DND-41 (cell line): ENCODE data around the gene CIC.

Experiments used
- ATAC-seq: fragments of 200-7000 bp; cut with Tn5 transposase; 3 replicates; pipeline ENCODE4 v1.9.1; 2021; ENCODE audit warnings: low read depth; ENCODE audit not compliant: insufficient read depth
- DNase-seq: peaks from one replicate; pipeline ENCODE4 v3.0.0-alpha.2; 2020
- H2AFZ ChIP-seq: 2 replicates; pipeline ENCODE4 v1.6.0; 2012; ENCODE audit warnings: low read depth, low read length
- H3K27ac ChIP-seq: 2 replicates; pipeline ENCODE4 v1.5.1; 2012; ENCODE audit warnings: low read length, inconsistent platforms
- H3K27me3 ChIP-seq: fragments of 200-600 bp; sonication (generic); 2 replicates; pipeline ENCODE4 v1.6.0; 2012; ENCODE audit warnings: low read length, mild to moderate bottlenecking, inconsistent platforms; ENCODE audit not compliant: insufficient read depth, poor library complexity
- H3K36me3 ChIP-seq: 2 replicates; pipeline ENCODE4 v1.5.1; 2012; ENCODE audit warnings: low read length, inconsistent platforms; ENCODE audit not compliant: insufficient read depth
- H3K4me1 ChIP-seq: 2 replicates; pipeline ENCODE4 v1.5.1; 2012; ENCODE audit warnings: mild to moderate bottlenecking, low read length; ENCODE audit not compliant: insufficient read depth
- H3K4me2 ChIP-seq: 2 replicates; pipeline ENCODE4 v1.6.0; 2012; ENCODE audit warnings: mild to moderate bottlenecking, moderate library complexity, low read length, inconsistent platforms; ENCODE audit not compliant: insufficient read depth
- H3K4me3 ChIP-seq, 2 experiments: fragments of 200-600 bp in 1 of 2; shearing (Covaris generic) in 1 of 2; 2 replicates each; pipeline ENCODE4 v1.5.1; 2012 to 2016; ENCODE audit warnings: inconsistent platforms in 2 of 2, low read length in 2 of 2, mild to moderate bottlenecking in 2 of 2, low read depth in 1 of 2, moderate library complexity in 1 of 2
- H3K79me2 ChIP-seq: 2 replicates; pipeline ENCODE4 v1.6.0; 2012; ENCODE audit warnings: low read length, inconsistent platforms; ENCODE audit not compliant: insufficient read depth
- H3K9ac ChIP-seq: 2 replicates; pipeline ENCODE4 v1.6.0; 2012; ENCODE audit warnings: low read depth, mild to moderate bottlenecking, inconsistent platforms, low read length, moderate library complexity
- H3K9me3 ChIP-seq: 2 replicates; pipeline ENCODE4 v1.5.1; 2012; ENCODE audit warnings: low read length, moderate library complexity, mild to moderate bottlenecking, inconsistent platforms; ENCODE audit not compliant: insufficient read depth, severe bottlenecking
- H4K20me1 ChIP-seq: 2 replicates; pipeline ENCODE4 v1.6.0; 2012; ENCODE audit warnings: low read length; ENCODE audit not compliant: insufficient read depth
- CTCF ChIP-seq: IDR thresholded peaks from 2 replicates; pipeline ENCODE4 v1.5.1; 2012; ENCODE audit warnings: borderline replicate concordance, low read length, moderate library complexity, mild to moderate bottlenecking; ENCODE audit not compliant: poor library complexity, severe bottlenecking; ENCODE audit errors: extremely low read depth
- EZH2 ChIP-seq: IDR thresholded peaks from 3 replicates; pipeline ENCODE4 v1.6.1; 2012; ENCODE audit warnings: borderline replicate concordance, low read depth, mild to moderate bottlenecking, moderate library complexity, low read length, inconsistent platforms; ENCODE audit not compliant: severe bottlenecking

The CIC gene

DNA sequence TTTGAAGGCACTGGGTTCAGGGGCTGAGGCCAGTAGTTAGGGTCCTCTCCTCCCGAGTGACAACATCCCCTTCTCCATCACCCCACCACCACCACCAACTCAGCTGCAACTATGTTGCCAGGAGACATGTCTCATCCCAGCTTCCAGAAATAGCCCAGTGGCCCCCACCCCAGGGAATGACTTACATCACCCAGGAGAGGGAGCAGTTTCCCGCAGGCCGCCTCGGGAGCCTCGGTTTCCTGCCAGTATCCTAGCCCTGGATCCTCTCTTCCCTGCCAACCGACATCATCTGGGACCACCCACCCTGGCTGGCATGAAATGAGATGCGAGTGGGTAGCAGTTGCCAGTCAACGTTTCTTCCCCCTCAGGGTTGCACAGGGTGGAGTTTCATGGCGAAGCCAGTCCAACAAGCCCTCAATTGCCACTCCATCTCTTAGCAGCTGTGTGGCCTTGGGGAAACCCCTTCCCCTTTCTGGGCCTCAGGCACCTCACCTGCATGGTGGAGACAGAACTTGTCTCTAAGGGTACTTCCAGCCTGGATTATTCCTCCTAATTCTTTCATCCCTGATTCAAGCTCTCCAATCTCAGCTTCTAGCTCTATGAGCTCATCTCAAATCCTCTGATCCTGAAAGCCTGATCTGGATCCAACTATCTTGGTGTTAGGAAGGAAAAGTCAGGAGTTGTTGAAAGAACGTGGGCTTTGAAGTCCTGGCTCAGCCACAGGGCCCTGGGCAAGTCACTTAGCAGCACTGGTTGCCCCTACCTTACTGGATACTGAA is 22.7 kb upstream of the CIC start:
- H3K36me3 ChIP-seq: peaks cover 28% of the 10 kb centered on the region
- peaks cover 35% of the 10 kb centered on the region for H3K79me2 ChIP-seq
- H2AFZ ChIP-seq: no peak overlapping the region
- H3K9ac ChIP-seq: no peak overlapping the region
- no peak for DNase-seq
- no peaks in the 10 kb centered on the region for H3K9me3 ChIP-seq
- peaks cover 20% of the 10 kb centered on the region for H3K4me1 ChIP-seq
- no peak for ATAC-seq
- no peak overlapping the region for H3K27ac ChIP-seq
- no peaks in the 10 kb centered on the region for H3K27me3 ChIP-seq
- H3K4me3 ChIP-seq: no peak overlapping the region
- TF ChIP-seq EZH2 (no peak), CTCF (peak; percentile 21)
- no peak overlapping the region for H3K4me2 ChIP-seq
- H4K20me1 ChIP-seq: peaks cover 20% of the 10 kb centered on the region

DNA sequence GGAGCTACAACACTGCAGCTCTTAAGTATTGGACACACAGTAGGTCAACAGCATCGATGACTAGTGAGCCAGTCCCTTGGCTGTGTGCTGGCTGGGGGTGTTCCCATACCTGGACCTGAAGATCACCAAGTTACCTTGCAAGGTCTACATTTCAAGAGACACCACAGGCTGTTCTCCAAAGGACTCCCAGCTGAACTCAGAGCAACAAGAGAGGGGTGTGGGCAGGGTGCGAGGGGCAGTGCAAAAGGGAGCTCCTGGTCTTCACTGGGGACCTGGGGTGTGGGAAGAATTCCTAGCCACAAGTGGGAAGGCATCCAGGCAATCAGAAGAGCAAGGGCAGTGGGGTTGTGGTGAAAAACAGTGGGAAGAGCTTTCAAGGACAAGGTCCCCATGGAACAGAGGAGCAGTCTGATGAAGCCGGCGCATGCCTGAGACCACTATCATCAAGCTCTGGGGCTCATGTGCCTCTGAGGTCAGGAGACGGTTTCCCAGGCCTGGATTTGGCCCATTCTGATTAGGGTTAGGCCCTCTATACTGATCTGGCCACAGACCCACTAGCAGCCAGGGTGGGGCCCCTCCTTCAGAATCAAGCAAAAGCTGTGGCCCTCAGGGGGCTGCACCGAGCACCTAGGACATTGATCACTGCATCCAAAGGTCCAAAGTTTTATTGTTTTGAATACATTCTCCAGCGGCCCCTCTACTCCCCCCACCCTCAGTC is 22.0 kb upstream of the CIC start:
- Histone ChIP-seq H3K4me1 (peaks cover 23% of the 10 kb centered on the region), H4K20me1 (peaks cover 23% of the 10 kb centered on the region), H3K27ac (no peak overlapping the region)

DNA sequence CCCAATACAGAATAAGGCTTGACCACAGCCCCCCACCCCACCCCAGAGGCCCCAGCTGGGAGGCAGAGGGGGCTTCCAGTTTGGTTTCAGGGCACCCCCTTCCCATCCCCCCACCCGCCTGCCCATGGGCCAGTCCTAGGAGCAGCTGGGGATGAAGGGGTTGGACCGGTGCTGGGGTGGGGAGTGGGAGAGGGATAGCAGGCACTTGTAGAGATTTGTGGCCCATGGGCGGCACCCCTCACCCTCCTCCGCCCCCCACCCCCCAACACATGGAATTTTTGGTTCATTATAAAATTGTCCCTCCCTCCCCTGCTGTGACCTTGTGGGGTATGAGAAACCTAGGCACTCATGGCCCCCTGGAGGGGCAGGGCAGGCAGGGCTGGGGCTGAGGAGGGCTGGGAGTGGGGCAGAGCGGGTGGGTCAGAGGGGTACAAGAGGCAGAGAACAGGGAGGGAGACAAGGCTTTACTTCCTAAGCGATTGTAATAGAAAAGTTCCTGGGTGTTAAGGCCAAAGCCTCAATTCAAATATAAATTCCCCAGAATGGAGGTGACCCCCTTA is 21.3 kb upstream of the CIC start:
- peaks cover 40% of the 10 kb centered on the region for H3K79me2 ChIP-seq
- ATAC-seq (no peak), DNase-seq (no peak)
- no peaks in the 10 kb centered on the region for H3K27me3 ChIP-seq
- no peak overlapping the region for H3K4me3 ChIP-seq
- TF ChIP-seq EZH2 (no peak), CTCF (no peak)
- H3K4me2 ChIP-seq: no peak overlapping the region
- no peaks in the 10 kb centered on the region for H3K9me3 ChIP-seq
- H3K36me3 ChIP-seq: peaks cover 28% of the 10 kb centered on the region
- H2AFZ ChIP-seq: no peak overlapping the region
- H3K4me1 ChIP-seq: peaks cover 27% of the 10 kb centered on the region
- H3K9ac ChIP-seq: no peak overlapping the region
- H4K20me1 ChIP-seq: peaks cover 28% of the 10 kb centered on the region
- no peak overlapping the region for H3K27ac ChIP-seq

More for the DNA sequence above, 22.0 kb upstream of the CIC start:
- Histone ChIP-seq H3K27me3 (no peaks in the 10 kb centered on the region), H3K79me2 (peaks cover 35% of the 10 kb centered on the region), H3K4me2 (no peak overlapping the region), H2AFZ (no peak overlapping the region), H3K36me3 (peaks cover 28% of the 10 kb centered on the region), H3K9me3 (no peaks in the 10 kb centered on the region), H3K4me3 (no peak overlapping the region), H3K9ac (no peak overlapping the region)
- DNase-seq: no peak
- TF ChIP-seq EZH2 (no peak), CTCF (no peak)
- ATAC-seq: no peak
